ENCODE measurements around the gene SIGLEC6. TPM values are rescaled to one million over a fixed set of nuclear protein-coding genes. Genes with fewer than 3 reads are reported as not detected.
A peak's percentile ranks its signal among the peaks of the same experiment; 100 is the strongest.

Gene SIGLEC6
- polyA plus RNA-seq, 3 donors, result 0.04 TPM; not detected in 2

- H3K27me3 Mint-ChIP-seq (ENCODE audit: low read depth in 3 of 3), result peaks cover 46 to 64% (median 47%) of the 10 kb centered on the region in 3 donors
- no peak for DNase-seq
- TF ChIP-seq CTCF (IDR thresholded peaks at IDR 0.05), result no peak
- H2AFZ ChIP-seq (ENCODE audit: insufficient read depth, low read depth, low read length, poor library complexity, severe bottlenecking), result no peak overlapping the region
- no peaks in the 10 kb centered on the region for H3K79me2 ChIP-seq (ENCODE audit: insufficient read depth, low read length)
- peak overlapping the region in 2 of 7 donors; percentile 13 to 70 for H3K27ac Mint-ChIP-seq
- H4K20me1 ChIP-seq (ENCODE audit: insufficient read depth, low read length), result no peaks in the 10 kb centered on the region
- peak overlapping the region; percentile 42 to 79 for H3K4me3 Mint-ChIP-seq
- peaks cover 50 to 60% of the 10 kb centered on the region in 2 donors for H3K4me1 ChIP-seq (ENCODE audit: control insufficient read depth in 1 of 2, insufficient read depth in 2 of 2, low read length in 2 of 2)
- peak overlapping the region; percentile 63 for H3K4me2 ChIP-seq (replicated peaks; ENCODE audit: extremely low read depth, low read length, poor library complexity, severe bottlenecking)
- no peaks in the 10 kb centered on the region for H3K9me3 ChIP-seq (replicated peaks in 1 of 2; ENCODE audit: control insufficient read depth in 1 of 2, insufficient read depth in 1 of 2, low read length in 2 of 2)
- intact Hi-C loops (cut with micrococcal nuclease), result loop anchor here (5.0 to 10.0 kb wide), 2 partner anchors 53 to 55 kb away; no protein-coding TSS in a partner anchor
- peak overlapping the region in 1 of 3 experiments; percentile 43 for H3K4me3 ChIP-seq (replicated peaks in 1 of 3; ENCODE audit: low read depth in 2 of 3, low read length in 3 of 3)
- H3K4me1 Mint-ChIP-seq, result peaks cover 60% of the 10 kb centered on the region
- H3K36me3 Mint-ChIP-seq, result peaks cover 0 to 13% of the 10 kb centered on the region in 2 donors
- WGBS (ENCODE audit: insufficient coverage), result 50% methylated on average over 1 of the region's 3 CpGs
- peaks cover 0 to 2% (median 0%) of the 10 kb centered on the region in 7 donors for H3K9me3 Mint-ChIP-seq
- H3K27ac ChIP-seq (ENCODE audit: low read depth in 1 of 2, low read length in 2 of 2), result no peak overlapping the region
- no peaks in the 10 kb centered on the region for H3K36me3 ChIP-seq (replicated peaks in 1 of 2; ENCODE audit: control insufficient read depth in 1 of 2, insufficient read depth in 2 of 2, low read length in 2 of 2)
- no peak overlapping the region for H3K9ac ChIP-seq (ENCODE audit: insufficient read depth, low read length, poor library complexity, severe bottlenecking)
- peaks cover 21 to 46% of the 10 kb centered on the region in 2 donors for H3K27me3 ChIP-seq (ENCODE audit: control insufficient read depth in 2 of 2, insufficient read depth in 2 of 2, low read length in 2 of 2)
Measured at GRCh38 chr19:51551673-51552432, 20.4 kb upstream of the SIGLEC6 start.

DNA sequence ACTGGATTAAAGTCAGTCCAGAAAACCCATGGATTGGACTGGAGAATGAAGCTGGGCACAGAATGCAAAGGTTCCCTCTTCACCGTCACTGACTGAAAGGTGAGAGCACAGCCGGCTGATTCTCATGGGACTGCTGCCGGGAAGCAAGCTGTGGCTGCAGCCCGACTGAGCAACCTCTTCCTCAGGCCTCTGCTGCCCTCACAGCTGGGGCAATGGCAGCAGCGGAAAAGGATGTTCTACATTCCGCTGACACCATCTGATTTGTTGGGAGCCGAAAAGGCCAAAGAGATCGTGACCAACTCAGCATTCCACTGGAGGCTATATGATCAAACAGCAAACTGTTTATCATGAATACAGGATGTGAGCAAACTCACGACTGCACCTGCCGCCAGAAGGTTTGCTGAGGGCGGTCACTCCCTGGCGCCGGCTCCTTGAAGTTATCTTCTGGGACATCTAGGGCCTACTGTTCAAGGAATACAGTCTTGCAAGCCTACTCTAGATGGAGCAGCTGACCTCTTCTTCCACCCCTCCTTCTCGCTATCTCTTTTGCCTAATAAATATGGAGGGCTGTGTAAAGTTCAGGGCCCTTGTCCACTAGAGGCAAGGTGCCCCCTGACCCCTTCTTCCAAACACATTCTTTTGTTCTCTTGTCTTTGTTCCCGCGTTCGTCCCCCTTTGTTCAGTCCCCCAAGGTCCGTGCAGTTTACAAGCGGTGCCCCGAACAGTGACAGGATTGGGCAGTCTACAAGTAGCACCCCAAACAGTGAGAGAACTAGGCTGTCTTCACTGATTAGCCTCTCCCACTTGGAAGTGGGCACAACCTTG lies 19.6 kb upstream of the SIGLEC6 start:
- no peak overlapping the region for H3K9ac ChIP-seq (ENCODE audit: insufficient read depth, low read length, poor library complexity, severe bottlenecking)
- no peaks in the 10 kb centered on the region for H3K36me3 ChIP-seq (replicated peaks in 1 of 2; ENCODE audit: control insufficient read depth in 1 of 2, insufficient read depth in 2 of 2, low read length in 2 of 2)
- H3K4me2 ChIP-seq (replicated peaks; ENCODE audit: extremely low read depth, low read length, poor library complexity, severe bottlenecking), result peak overlapping the region; percentile 63
- no peaks in the 10 kb centered on the region for H3K79me2 ChIP-seq (ENCODE audit: insufficient read depth, low read length)
- intact Hi-C loops (cut with micrococcal nuclease), result loop anchor here (5.0 to 10.0 kb wide), 2 partner anchors 54 to 56 kb away; no protein-coding TSS in a partner anchor
- Mint-ChIP-seq H3K4me1 (peaks cover 68% of the 10 kb centered on the region), H3K4me3 (peak overlapping the region; percentile 56 to 79), H3K9me3 (peaks cover 0 to 2% (median 0%) of the 10 kb centered on the region in 7 donors), H3K36me3 (peaks cover 0 to 13% of the 10 kb centered on the region in 2 donors), H3K27ac (peak overlapping the region in 1 of 7 donors; percentile 70), H3K27me3 (ENCODE audit: low read depth in 3 of 3) (peaks cover 41 to 63% (median 51%) of the 10 kb centered on the region in 3 donors)
- no peak overlapping the region for H2AFZ ChIP-seq (ENCODE audit: insufficient read depth, low read depth, low read length, poor library complexity, severe bottlenecking)
- no peak overlapping the region for H3K27ac ChIP-seq (ENCODE audit: low read depth in 1 of 2, low read length in 2 of 2)
- no peak for TF ChIP-seq CTCF (IDR thresholded peaks at IDR 0.05)
- peaks cover 58 to 68% of the 10 kb centered on the region in 2 donors for H3K4me1 ChIP-seq (ENCODE audit: control insufficient read depth in 1 of 2, insufficient read depth in 2 of 2, low read length in 2 of 2)
- H3K9me3 ChIP-seq (replicated peaks in 1 of 2; ENCODE audit: control insufficient read depth in 1 of 2, insufficient read depth in 1 of 2, low read length in 2 of 2), result no peaks in the 10 kb centered on the region
- H3K4me3 ChIP-seq (replicated peaks in 1 of 3; ENCODE audit: low read depth in 2 of 3, low read length in 3 of 3), result peak overlapping the region in 1 of 3 experiments; percentile 43
- 81% methylated on average over 13 of the region's 20 CpGs for WGBS (ENCODE audit: insufficient coverage)
- H4K20me1 ChIP-seq (ENCODE audit: insufficient read depth, low read length), result no peaks in the 10 kb centered on the region
- DNase-seq, result no peak
- peaks cover 13 to 40% of the 10 kb centered on the region in 2 donors for H3K27me3 ChIP-seq (ENCODE audit: control insufficient read depth in 2 of 2, insufficient read depth in 2 of 2, low read length in 2 of 2)
